Testis (tissue), 2 donors: Measurements from ENCODE around the gene TCTN3.

Source experiments
- CTCF ChIP-seq, 3 experiments: fragments of 450-650 bp in 2 of 3; fragments of 200-600 bp in 1 of 3; sonication (generic) in 1 of 3; IDR thresholded peaks; one replicate each; pipeline ENCODE4 v1.5.1; 2016 to 2019; ENCODE audit warnings: antibody characterized with exemption in 3 of 3, mild to moderate bottlenecking in 2 of 3, moderate library complexity in 1 of 3
- POLR2A ChIP-seq: fragments of 450-650 bp; IDR thresholded peaks from one replicate; pipeline ENCODE4 v1.6.1; 2017; ENCODE audit warnings: antibody characterized with exemption, mild to moderate bottlenecking, moderate library complexity

- TF ChIP-seq POLR2A (no peak), CTCF (IDR thresholded peaks at IDR 0.05) (no peak)
Measured at GRCh38 chr10:95646160-95646559, 47.6 kb downstream of the TCTN3 start.
